Kidney (tissue), 14 donors: ENCODE measurements around the gene C8B. TPM values are rescaled to one million over a fixed set of nuclear protein-coding genes. Genes with fewer than 3 reads are reported as not detected.

Experiments used
- DNase-seq, 5 donors: peaks; one replicate each; pipeline ENCODE4 v3.0.0-alpha.2; 2013 to 2020
- FAIRE-seq: peaks from 2 replicates; lab custom pipeline; 2012; peaks lifted over from hg19 to GRCh38; lab: Jason Lieb, UNC
- H3K27ac ChIP-seq, 2 donors: one replicate each; pipeline ENCODE4 v1.7.0; 2013; ENCODE audit warnings: low read depth in 2 of 2, low read length in 2 of 2, inconsistent platforms in 1 of 2
- H3K27me3 ChIP-seq: one replicate; pipeline ENCODE4 v1.7.1; 2013; ENCODE audit warnings: low read length, inconsistent platforms; ENCODE audit not compliant: control insufficient read depth, insufficient read depth
- H3K36me3 ChIP-seq, 3 donors: one replicate each; pipeline versions ENCODE4 v1.7.0 to v1.7.1; 2013; ENCODE audit warnings: low read length in 3 of 3, control low read depth in 1 of 3, inconsistent platforms in 1 of 3; ENCODE audit not compliant: insufficient read depth in 3 of 3, control insufficient read depth in 2 of 3
- H3K4me1 ChIP-seq, 3 donors: one replicate each; pipeline versions ENCODE4 v1.7.0 to v1.7.1; 2013; ENCODE audit warnings: low read length in 3 of 3, inconsistent platforms in 1 of 3, low read depth in 1 of 3; ENCODE audit not compliant: control insufficient read depth in 2 of 3, insufficient read depth in 2 of 3
- H3K4me3 ChIP-seq, 3 donors: one replicate each; pipeline versions ENCODE4 v1.7.0 to v1.8.1; 2013; ENCODE audit warnings: low read length in 3 of 3, control low read depth in 1 of 3, inconsistent platforms in 1 of 3
- H3K9ac ChIP-seq, 3 donors: one replicate each; pipeline versions ENCODE4 v1.7.0 to v1.7.1; 2013; ENCODE audit warnings: low read length in 3 of 3, control low read depth in 1 of 3, inconsistent platforms in 1 of 3
- H3K9me3 ChIP-seq, 3 donors: one replicate each; pipeline versions ENCODE4 v1.7.0 to v1.7.1; 2013; ENCODE audit warnings: low read length in 3 of 3, control low read depth in 1 of 3, inconsistent platforms in 1 of 3; ENCODE audit not compliant: control insufficient read depth in 2 of 3, insufficient read depth in 1 of 3
- CTCF ChIP-seq: IDR thresholded peaks from 3 replicates; pipeline ENCODE4 v1.5.1; 2012; ENCODE audit warnings: mild to moderate bottlenecking, moderate library complexity, borderline replicate concordance; ENCODE audit not compliant: insufficient read depth; ENCODE audit errors: extremely low read depth
- intact Hi-C: fragments of 100-400 bp; cut with DNase I; formaldehyde crosslinking; loops from one replicate; pipeline ENCODE4 v1.11.1; 2022
- polyA plus RNA-seq: library from polyadenylated mRNA; stranded (reverse); fragments of 350-450 nt; fragmentation: Illumina TruSeq; extraction: RNeasy Lipid Tissue Mini Kit (QIAGEN cat#74804); gene quantifications from one replicate; pipeline ENCODE4 v1.2.3, GENCODE V29; 2014; ENCODE audit warnings: low read depth, low replicate concordance; ENCODE audit not compliant: insufficient read depth
- total RNA-seq: library from RNA; stranded (reverse); fragmentation: NEBNext Ultra II Directional; extraction: Animal tissue kit (Norgen Biotek cat#: 25700); gene quantifications from one replicate; pipeline ENCODE4 v1.2.1, GENCODE V29; 2021
- donor health status: control.
- donor health status: control.
- donor health status: control.
- donor health status: control.
- donor health status: control.
- donor health status: DM: yes; HTN: yes; CAD: no.
- donor health status: Normal renal cell carcinoma (clear cell type).

The C8B gene
- total and polyA plus RNA-seq, 2 donors from 2014 or later: not detected

DNA sequence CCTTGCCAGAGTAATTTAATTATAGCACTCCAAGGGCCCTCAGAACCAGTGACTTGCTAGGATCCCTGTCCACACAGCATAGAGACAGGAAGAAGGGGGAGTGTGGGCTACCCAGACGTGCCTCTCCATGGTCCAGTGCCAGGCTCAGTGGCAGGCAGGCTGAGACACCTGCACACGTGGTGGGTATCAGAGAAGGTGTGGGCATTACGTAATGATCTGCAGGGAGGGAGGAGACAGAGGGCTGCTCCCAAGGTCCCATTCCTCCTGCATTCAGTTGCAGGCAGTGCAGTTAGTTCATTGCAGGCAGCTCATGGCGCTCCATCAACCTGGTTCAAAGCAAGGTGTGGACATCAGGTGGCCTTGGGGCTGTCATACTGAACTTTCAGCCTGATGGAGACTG, 49.9 kb downstream of the C8B start:
- no peak overlapping the region for H3K27ac ChIP-seq

GRCh38 chr1:56912325-56912724, 53.5 kb downstream of the C8B start:
- intact Hi-C loops: no loop called here
- TF ChIP-seq CTCF: no peak
- Histone ChIP-seq H3K36me3 (no peaks in the 10 kb centered on the region), H3K9me3 (no peaks in the 10 kb centered on the region), H3K27ac (no peak overlapping the region), H3K4me3 (no peak overlapping the region), H3K9ac (no peak overlapping the region), H3K27me3 (no peaks in the 10 kb centered on the region), H3K4me1 (peaks cover 0 to 14% (median 13%) of the 10 kb centered on the region in 3 donors)
- FAIRE-seq (no peak), DNase-seq (no peak)

More for the DNA sequence above, 49.9 kb downstream of the C8B start:
- intact Hi-C loops: no loop called here
- no peak for TF ChIP-seq CTCF
- no peak overlapping the region for H3K9ac ChIP-seq
- no peaks in the 10 kb centered on the region for H3K27me3 ChIP-seq
- FAIRE-seq (no peak), DNase-seq (peak; percentile 51 to 92 (median 69))
- no peaks in the 10 kb centered on the region for H3K9me3 ChIP-seq
- H3K4me3 ChIP-seq: no peak overlapping the region
- peaks cover 3 to 21% (median 15%) of the 10 kb centered on the region in 3 donors for H3K4me1 ChIP-seq
- H3K36me3 ChIP-seq: no peaks in the 10 kb centered on the region

DNA sequence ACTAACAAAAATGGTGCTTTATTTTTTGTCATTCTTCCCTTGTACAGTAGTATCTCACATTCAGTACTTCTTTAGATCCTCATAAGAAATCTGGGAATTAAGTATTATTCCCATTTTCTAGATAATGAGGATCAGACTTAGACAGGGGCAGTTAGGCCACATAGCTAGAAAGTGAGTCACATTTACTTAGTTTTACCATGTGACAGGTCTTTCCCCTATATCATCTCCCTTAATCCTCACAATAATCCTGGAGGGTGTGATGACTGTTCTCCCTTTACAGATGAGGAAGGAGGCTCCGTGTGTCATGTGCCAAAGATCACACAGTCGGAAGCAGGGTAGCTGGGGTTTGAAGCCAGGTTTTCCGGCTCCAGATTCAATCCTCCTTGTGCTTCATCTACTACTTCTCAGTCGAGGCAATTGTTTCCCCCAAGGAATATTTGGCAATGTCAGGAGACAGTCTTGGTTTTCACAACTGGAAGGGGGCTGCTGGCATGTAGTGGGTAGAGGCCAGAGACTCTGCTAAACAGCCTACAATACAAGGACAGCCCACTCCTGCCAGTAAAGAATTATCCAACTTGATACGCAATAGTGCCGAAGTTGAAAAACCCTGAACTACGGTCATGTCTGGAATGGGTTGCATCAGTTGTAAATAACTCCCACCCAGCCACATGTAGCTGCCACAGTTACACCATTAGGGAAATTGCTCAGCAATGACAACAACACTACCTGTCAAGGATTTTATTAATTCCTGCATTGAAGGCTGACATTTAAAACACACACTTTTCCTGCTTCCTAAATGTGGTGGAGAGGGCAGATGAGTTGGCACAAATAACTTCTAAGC, 54.5 kb downstream of the C8B start:
- FAIRE-seq: no peak
- no peak for TF ChIP-seq CTCF
- intact Hi-C loops: no loop called here
- Histone ChIP-seq H3K27ac (no peak overlapping the region), H3K36me3 (no peaks in the 10 kb centered on the region), H3K27me3 (no peaks in the 10 kb centered on the region), H3K9ac (no peak overlapping the region), H3K4me1 (peaks cover 0 to 13% (median 13%) of the 10 kb centered on the region in 3 donors), H3K4me3 (no peak overlapping the region), H3K9me3 (no peaks in the 10 kb centered on the region)
- no peak for DNase-seq
